Lower lobe of right lung (tissue), 2 donors: ENCODE data around the gene HSFX2. TPM values are rescaled to one million over a fixed set of nuclear protein-coding genes. Genes with fewer than 3 reads are reported as not detected.
A peak's percentile ranks its signal among the peaks of the same experiment; 100 is the strongest.

Experiments
- ATAC-seq, 2 donors: fragments of 200-7000 bp; cut with Tn5 transposase; one replicate each; pipeline ENCODE4 v1.9.1; 2020 to 2022; ENCODE audit warnings: mild to moderate bottlenecking in 2 of 2, moderate library complexity in 2 of 2
- DNase-seq: peaks from one replicate; pipeline ENCODE4 v3.0.0-alpha.2; 2020
- H3K27ac ChIP-seq: fragments of 200-600 bp; one replicate; pipeline ENCODE4 v1.8.0; 2022
- H3K27me3 ChIP-seq: fragments of 200-600 bp; one replicate; pipeline ENCODE4 v1.8.0; 2022; ENCODE audit warnings: low read depth
- H3K36me3 ChIP-seq: fragments of 200-600 bp; one replicate; pipeline ENCODE4 v1.8.0; 2022; ENCODE audit warnings: mild to moderate bottlenecking
- H3K4me1 ChIP-seq: fragments of 200-600 bp; one replicate; pipeline ENCODE4 v1.8.0; 2022
- H3K4me3 ChIP-seq: fragments of 200-600 bp; one replicate; pipeline ENCODE4 v1.8.0; 2022; ENCODE audit warnings: mild to moderate bottlenecking
- H3K9me3 ChIP-seq: fragments of 200-600 bp; one replicate; pipeline ENCODE4 v1.8.0; 2022
- intact Hi-C: fragments of 100-400 bp; cut with DNase I; formaldehyde crosslinking; loops from one replicate; pipeline ENCODE4 v1.11.0; 2022
- total RNA-seq: library from RNA; stranded (reverse); fragmentation: NEBNext Ultra II Directional; extraction: Animal tissue kit (Norgen Biotek cat#: 25700); gene quantifications from one replicate; pipeline ENCODE4 v1.2.1, GENCODE V29; 2021
- TF ChIP-seq, protein P1 (sequence below): fragments of 200-600 bp; IDR thresholded peaks from one replicate; pipeline ENCODE4 v1.8.0; 2022; ENCODE audit warnings: antibody characterized with exemption, mild to moderate bottlenecking
- donor health status: DM: no; HTN: yes; CAD: no; lungs with severe emphysema.

The HSFX2 gene
- total RNA-seq, 1 donor from 2014 or later: not detected

DNA sequence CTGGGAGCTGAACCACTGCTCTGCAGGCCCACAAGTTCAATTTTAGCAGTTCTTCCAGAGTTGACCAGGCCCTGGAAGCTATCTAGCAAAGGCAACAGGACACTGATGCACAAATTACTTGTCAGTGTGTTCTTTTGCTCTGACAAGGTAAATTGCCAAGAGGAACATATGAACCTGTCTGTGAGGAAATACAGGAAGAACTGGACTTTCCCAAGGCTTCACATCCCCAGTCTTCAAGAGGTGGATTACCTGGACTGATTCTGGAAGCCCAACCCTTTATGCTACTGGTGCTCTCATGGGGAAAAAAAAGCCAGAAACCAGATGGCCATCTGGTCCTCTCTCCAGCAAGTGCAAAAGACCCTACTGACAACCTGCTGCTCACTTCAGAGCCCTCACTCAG is 38.4 kb upstream of the HSFX2 start:
- no peaks in the 10 kb centered on the region for H3K36me3 ChIP-seq
- no peaks in the 10 kb centered on the region for H3K27me3 ChIP-seq
- H3K4me3 ChIP-seq: no peak overlapping the region
- H3K9me3 ChIP-seq: no peaks in the 10 kb centered on the region
- no peak for ATAC-seq
- no peaks in the 10 kb centered on the region for H3K4me1 ChIP-seq
- no peak overlapping the region for H3K27ac ChIP-seq
- TF ChIP-seq, protein P1, sequence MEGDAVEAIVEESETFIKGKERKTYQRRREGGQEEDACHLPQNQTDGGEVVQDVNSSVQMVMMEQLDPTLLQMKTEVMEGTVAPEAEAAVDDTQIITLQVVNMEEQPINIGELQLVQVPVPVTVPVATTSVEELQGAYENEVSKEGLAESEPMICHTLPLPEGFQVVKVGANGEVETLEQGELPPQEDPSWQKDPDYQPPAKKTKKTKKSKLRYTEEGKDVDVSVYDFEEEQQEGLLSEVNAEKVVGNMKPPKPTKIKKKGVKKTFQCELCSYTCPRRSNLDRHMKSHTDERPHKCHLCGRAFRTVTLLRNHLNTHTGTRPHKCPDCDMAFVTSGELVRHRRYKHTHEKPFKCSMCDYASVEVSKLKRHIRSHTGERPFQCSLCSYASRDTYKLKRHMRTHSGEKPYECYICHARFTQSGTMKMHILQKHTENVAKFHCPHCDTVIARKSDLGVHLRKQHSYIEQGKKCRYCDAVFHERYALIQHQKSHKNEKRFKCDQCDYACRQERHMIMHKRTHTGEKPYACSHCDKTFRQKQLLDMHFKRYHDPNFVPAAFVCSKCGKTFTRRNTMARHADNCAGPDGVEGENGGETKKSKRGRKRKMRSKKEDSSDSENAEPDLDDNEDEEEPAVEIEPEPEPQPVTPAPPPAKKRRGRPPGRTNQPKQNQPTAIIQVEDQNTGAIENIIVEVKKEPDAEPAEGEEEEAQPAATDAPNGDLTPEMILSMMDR: no peak
- intact Hi-C loops: no loop called here
- DNase-seq: no peak

DNA sequence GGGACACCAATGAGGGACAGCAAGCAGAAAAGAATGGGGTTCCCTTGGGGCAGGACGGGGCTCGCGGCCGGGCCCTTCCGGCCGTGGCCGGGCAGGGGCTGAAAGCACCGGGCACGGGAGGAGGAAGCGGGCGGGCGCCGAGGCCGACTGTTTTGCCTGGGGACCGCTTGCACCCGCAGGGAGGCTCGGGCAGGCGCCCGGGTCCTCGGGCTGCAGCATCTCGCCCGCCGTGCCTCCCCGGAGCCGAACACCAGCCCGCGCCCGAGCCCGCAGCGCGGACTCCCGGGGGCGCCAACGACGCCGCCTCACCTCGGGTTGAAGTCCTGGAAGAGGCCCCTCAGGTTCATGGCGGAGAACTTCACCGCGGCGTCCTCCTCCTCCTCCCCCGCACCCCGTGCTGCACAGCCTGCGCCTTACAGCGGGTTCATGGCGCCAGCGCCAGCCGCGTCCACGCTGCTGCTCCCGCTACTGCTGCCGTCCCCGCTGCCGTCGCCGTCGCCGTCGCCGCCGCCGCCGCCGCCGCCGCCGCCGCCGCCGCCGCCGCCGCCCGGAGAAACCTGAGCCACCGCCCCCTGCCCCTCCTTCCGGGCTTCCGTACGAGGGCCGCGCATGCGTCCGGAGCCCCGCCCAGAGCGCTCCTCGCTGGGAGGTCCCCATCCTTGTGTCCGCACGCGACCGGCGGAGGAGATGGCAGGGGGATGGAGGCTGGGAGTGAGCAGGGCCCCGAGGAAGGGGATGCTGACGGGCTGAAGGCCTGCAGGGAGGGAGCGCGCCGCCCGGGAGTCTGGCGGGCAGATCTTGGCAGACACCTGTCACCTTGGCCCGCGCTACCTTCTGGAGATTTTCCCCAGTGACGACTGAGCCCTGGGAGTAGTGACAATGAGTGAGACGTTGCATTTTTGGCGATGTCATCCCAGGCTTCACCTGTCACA is 36.4 kb upstream of the HSFX2 start, which contains the start of gene TMEM185A:
TMEM185A (minus strand) TSS at position 559 of the 932 bp plus-strand sequence; CDS start at position 347, 212 bp downstream.
- H3K36me3 ChIP-seq: no peaks in the 10 kb centered on the region
- H3K27me3 ChIP-seq: no peaks in the 10 kb centered on the region
- H3K27ac ChIP-seq: peak within 1 kb of the TSS; percentile 67
- intact Hi-C loops: no loop called here
- TF ChIP-seq, protein P1: no peak
- peak; percentile 91 to 94 for ATAC-seq
- peak within 1 kb of the TSS; percentile 79 for H3K4me3 ChIP-seq
- DNase-seq: peak; percentile 81
- no peaks in the 10 kb centered on the region for H3K4me1 ChIP-seq
- no peaks in the 10 kb centered on the region for H3K9me3 ChIP-seq

DNA sequence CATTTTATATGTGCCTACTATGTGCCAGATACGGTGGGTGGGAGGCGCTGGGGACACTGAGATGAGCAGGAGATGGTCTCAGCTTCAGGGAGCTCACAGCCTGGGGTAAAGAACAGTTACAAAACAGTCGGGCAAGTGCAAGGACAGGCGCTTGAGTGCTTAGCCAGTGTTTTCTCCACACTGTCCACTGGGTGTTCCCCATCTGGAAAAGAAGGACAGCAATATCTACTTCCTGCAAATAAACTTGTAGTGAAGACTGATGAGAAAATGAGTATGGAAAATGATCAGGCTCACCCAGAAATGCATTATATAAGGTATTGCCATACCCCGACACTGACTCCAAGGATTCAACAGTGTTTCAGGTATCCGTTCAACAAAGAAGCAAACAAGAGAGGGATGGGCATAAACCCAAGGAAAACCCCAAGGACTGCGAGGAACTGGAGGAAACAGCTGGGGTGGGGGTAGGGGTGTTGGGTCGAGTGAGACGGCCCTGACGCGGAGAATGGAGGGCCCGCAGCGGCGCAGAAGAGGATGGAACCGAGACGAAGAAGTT is 35.6 kb upstream of the HSFX2 start:
- DNase-seq (no peak), ATAC-seq (peak; percentile 55 to 72)
- Histone ChIP-seq H3K4me1 (no peaks in the 10 kb centered on the region), H3K9me3 (no peaks in the 10 kb centered on the region), H3K27me3 (no peaks in the 10 kb centered on the region), H3K27ac (peak overlapping the region; percentile 67), H3K36me3 (no peaks in the 10 kb centered on the region), H3K4me3 (peak overlapping the region; percentile 79)
- TF ChIP-seq, protein P1: no peak
- intact Hi-C loops: no loop called here

DNA sequence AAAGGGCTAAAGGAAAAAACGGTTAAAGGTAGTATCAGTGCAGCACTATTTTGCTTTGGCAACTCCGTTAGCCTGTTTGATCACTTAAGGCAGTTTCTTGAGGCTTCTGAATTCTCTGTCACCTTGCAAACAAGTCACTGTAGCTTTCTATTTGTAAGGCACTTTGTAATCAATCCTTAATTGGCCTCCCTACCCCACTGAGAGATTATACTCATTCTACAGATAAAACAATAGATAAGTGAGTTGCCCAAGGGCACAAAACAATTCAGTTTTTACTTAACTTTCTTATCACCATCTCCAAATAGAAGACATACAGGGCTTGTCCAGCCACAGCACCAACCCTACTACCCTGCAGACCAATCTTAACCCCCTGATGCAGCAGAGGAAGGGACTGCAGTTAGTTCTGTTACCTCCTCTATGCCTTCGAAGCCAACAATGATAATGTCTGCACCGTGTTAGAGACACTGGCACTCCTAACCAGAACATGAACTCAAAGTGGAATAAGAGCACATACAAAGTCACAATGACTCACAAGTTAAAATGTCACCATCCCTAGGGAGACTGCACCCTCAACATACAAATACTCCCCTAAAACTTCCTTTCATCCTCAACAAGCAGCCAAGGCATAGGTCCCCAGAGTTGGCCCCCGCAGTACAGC is 34.7 kb upstream of the HSFX2 start:
- no peak for DNase-seq
- Histone ChIP-seq H3K4me3 (peak overlapping the region; percentile 79), H3K9me3 (no peaks in the 10 kb centered on the region)

DNA sequence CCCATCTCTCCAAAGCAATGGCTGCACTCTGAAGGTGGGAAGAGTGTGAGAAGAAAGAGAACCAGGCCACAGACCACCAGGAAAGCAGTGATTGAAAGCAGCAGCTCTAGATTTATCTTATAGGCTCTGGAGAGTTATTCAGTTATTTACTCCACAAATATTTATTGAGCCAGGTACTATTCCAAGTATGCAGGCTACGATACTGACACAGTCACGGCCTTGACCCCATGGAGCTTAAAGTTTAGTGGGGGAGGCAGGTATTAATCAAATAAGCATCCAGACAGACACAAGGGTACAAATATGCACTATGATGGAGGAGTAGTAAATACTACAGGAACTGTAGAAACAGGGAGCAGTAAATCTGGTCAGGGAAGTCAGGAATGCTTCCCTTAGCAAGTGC is 33.7 kb upstream of the HSFX2 start:
- no peaks in the 10 kb centered on the region for H3K4me1 ChIP-seq
- no peaks in the 10 kb centered on the region for H3K27me3 ChIP-seq
- TF ChIP-seq, protein P1: no peak
- intact Hi-C loops: no loop called here
- no peaks in the 10 kb centered on the region for H3K9me3 ChIP-seq
- ATAC-seq: no peak
- DNase-seq: no peak
- H3K36me3 ChIP-seq: no peaks in the 10 kb centered on the region
- no peak overlapping the region for H3K4me3 ChIP-seq
- H3K27ac ChIP-seq: no peak overlapping the region

More for the DNA sequence above, 34.7 kb upstream of the HSFX2 start:
- TF ChIP-seq, protein P1: no peak
- H3K4me1 ChIP-seq: no peaks in the 10 kb centered on the region
- H3K27ac ChIP-seq: no peak overlapping the region
- no peaks in the 10 kb centered on the region for H3K27me3 ChIP-seq
- intact Hi-C loops: no loop called here
- ATAC-seq: no peak
- H3K36me3 ChIP-seq: no peaks in the 10 kb centered on the region
